MM.1S (cell line): Measurements from ENCODE around the gene ROR2.

ENCODE experiments used
- EZH2 ChIP-seq: fragments of 300-600 bp; sonication (generic); optimal IDR thresholded peaks from 2 replicates; pipeline ENCODE3; 2017; ENCODE audit warnings: low read depth, mild to moderate bottlenecking, antibody characterized with exemption, low read length, mixed read lengths
- EZH2phosphoT487 ChIP-seq: fragments of 300-600 bp; sonication (generic); IDR thresholded peaks from 2 replicates; pipeline ENCODE4 v1.6.1; 2018; ENCODE audit warnings: antibody characterized with exemption, low read length
- TF ChIP-seq, protein P1 (sequence below): fragments of 300-600 bp; sonication (generic); IDR thresholded peaks from 2 replicates; pipeline ENCODE4 v1.5.1; 2016; ENCODE audit warnings: antibody characterized with exemption, low read length, mixed read lengths

GRCh38 chr9:91960367-91960766, 10.3 kb upstream of the ROR2 start:
- TF ChIP-seq, protein P1, sequence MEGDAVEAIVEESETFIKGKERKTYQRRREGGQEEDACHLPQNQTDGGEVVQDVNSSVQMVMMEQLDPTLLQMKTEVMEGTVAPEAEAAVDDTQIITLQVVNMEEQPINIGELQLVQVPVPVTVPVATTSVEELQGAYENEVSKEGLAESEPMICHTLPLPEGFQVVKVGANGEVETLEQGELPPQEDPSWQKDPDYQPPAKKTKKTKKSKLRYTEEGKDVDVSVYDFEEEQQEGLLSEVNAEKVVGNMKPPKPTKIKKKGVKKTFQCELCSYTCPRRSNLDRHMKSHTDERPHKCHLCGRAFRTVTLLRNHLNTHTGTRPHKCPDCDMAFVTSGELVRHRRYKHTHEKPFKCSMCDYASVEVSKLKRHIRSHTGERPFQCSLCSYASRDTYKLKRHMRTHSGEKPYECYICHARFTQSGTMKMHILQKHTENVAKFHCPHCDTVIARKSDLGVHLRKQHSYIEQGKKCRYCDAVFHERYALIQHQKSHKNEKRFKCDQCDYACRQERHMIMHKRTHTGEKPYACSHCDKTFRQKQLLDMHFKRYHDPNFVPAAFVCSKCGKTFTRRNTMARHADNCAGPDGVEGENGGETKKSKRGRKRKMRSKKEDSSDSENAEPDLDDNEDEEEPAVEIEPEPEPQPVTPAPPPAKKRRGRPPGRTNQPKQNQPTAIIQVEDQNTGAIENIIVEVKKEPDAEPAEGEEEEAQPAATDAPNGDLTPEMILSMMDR = no peak
- TF ChIP-seq EZH2 = no peak
- no peak for TF ChIP-seq EZH2phosphoT487
